Subcutaneous abdominal adipose tissue (tissue), 5 donors: Measurements from ENCODE around the gene ACOT7.

Experiments used
- H3K27ac ChIP-seq: one replicate; pipeline ENCODE4 v1.7.0; 2013; ENCODE audit warnings: low read depth, mild to moderate bottlenecking, inconsistent platforms, low read length, moderate library complexity
- H3K27me3 ChIP-seq, 5 donors: one replicate each; pipeline ENCODE4 v1.7.0; 2013; ENCODE audit warnings: low read length in 5 of 5, inconsistent platforms in 1 of 5; ENCODE audit not compliant: control insufficient read depth in 5 of 5, insufficient read depth in 4 of 5
- H3K36me3 ChIP-seq, 5 donors: one replicate each; pipeline ENCODE4 v1.7.0; 2013; ENCODE audit warnings: low read length in 5 of 5; ENCODE audit not compliant: control insufficient read depth in 5 of 5, insufficient read depth in 5 of 5
- H3K4me1 ChIP-seq, 5 donors: one replicate each; pipeline ENCODE4 v1.7.0; 2013; ENCODE audit warnings: low read length in 5 of 5, mild to moderate bottlenecking in 3 of 5, moderate library complexity in 1 of 5; ENCODE audit not compliant: control insufficient read depth in 5 of 5, insufficient read depth in 5 of 5
- H3K4me3 ChIP-seq, 5 donors: one replicate each; pipeline ENCODE4 v1.7.0; 2013; ENCODE audit warnings: low read length in 5 of 5, low read depth in 1 of 5
- H3K9ac ChIP-seq, 5 donors: one replicate each; pipeline ENCODE4 v1.7.0; 2013; ENCODE audit warnings: low read length in 5 of 5, mild to moderate bottlenecking in 4 of 5, moderate library complexity in 3 of 5
- H3K9me3 ChIP-seq, 5 donors: one replicate each; pipeline ENCODE4 v1.7.0; 2013; ENCODE audit warnings: low read length in 5 of 5; ENCODE audit not compliant: control insufficient read depth in 5 of 5
- donor health status: healthy.
- donor health status: healthy.
- donor health status: healthy.
- donor health status: healthy.
- donor health status: healthy.

The ACOT7 gene

DNA sequence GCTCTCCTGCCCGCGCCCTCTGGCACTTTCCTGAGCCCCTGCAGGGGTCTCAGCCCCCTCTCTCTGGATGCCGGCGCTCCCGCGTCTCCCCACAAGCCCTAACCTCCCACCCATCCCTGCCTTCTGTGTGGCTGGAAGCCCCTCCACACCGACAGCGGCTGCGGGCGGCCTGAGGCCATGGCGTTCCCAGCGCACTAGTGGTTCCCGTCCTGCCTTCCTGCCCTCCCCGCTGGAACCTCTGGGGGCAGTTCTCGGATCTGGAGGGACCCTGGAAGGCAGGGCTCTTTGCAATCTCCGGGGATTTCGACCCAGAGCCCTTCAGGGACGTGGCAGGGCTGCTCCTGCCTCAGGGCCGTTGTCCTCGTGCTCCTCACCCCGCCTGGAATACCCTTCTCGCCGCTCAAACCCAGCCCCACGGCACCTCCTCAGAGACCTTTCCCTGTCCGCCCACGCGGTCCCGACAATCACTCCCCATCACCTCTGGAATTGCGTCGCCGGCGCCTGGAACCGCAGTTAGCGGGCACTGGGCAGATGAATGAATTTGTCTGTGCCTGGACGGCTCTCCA, 30.5 kb upstream of the ACOT7 start:
- H3K9ac ChIP-seq: no peak overlapping the region
- H3K9me3 ChIP-seq: no peaks in the 10 kb centered on the region
- peak overlapping the region in 1 of 5 donors; percentile 4 for H3K4me3 ChIP-seq
- no peaks in the 10 kb centered on the region for H3K36me3 ChIP-seq
- peaks cover 0 to 44% (median 26%) of the 10 kb centered on the region in 5 donors for H3K4me1 ChIP-seq
- peaks cover 50 to 84% (median 72%) of the 10 kb centered on the region in 5 donors for H3K27me3 ChIP-seq
- no peak overlapping the region for H3K27ac ChIP-seq

DNA sequence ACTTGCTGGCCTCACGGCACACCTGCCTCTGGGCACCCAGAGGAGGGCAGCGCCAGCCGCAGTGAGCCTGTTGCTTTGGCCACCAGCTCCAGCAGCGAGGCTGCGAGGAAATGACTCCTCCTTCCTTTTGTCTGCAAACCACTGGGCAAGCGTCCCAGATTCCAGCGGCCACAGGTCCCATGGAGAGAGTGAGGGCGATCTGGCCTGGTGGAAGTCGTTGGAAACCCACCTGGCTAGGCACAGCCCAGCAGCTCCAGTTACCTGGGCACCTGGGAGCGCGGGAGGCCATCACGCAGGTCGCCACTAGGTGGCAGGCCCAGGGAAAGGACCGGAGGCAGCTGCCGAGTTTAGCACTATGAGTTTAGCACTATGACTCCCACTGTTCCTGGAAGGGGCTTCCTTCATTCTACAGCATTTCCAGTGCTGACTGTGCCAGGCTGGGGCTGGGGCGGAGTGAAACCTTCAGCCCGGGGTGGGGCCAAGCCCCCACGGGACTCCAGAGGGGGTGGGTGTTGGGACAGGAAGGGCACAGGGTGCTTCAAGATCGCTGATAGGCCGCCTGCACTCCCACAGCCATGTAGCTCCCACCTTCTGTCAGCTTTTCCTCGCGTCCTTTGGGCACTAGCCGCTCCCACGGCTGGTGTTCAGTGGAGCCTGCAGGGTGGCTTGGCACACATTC, 29.9 kb upstream of the ACOT7 start:
- Histone ChIP-seq H3K36me3 (no peaks in the 10 kb centered on the region), H3K4me3 (peak overlapping the region in 1 of 5 donors; percentile 4), H3K27ac (no peak overlapping the region), H3K9ac (no peak overlapping the region), H3K4me1 (peaks cover 0 to 48% (median 28%) of the 10 kb centered on the region in 5 donors), H3K27me3 (peaks cover 56 to 88% (median 78%) of the 10 kb centered on the region in 5 donors), H3K9me3 (no peaks in the 10 kb centered on the region)

DNA sequence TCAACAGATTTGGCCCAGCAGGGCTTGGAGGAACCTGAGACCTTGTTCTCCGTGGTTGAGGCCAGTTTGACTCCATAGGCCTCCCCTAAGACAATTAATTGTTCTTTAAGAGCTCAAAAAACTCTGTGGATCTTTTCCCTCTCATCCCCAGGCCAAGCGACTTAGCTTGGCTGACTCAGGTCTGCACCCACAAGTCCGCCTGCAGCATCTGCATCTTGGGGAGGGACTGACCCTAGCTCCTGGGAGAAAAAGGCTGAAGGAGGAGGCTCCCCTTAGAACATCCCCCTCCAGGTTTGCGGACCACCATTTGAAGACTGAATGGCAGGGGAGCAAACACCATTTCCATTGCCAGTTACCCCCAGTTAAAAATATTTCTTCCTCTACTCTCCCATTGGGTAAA, 27.7 kb upstream of the ACOT7 start:
- no peak overlapping the region for H3K9ac ChIP-seq
- no peaks in the 10 kb centered on the region for H3K9me3 ChIP-seq
- no peaks in the 10 kb centered on the region for H3K36me3 ChIP-seq
- H3K27me3 ChIP-seq: peaks cover 59 to 86% (median 79%) of the 10 kb centered on the region in 5 donors
- H3K27ac ChIP-seq: no peak overlapping the region
- H3K4me3 ChIP-seq: no peak overlapping the region
- H3K4me1 ChIP-seq: peaks cover 0 to 48% (median 28%) of the 10 kb centered on the region in 5 donors

DNA sequence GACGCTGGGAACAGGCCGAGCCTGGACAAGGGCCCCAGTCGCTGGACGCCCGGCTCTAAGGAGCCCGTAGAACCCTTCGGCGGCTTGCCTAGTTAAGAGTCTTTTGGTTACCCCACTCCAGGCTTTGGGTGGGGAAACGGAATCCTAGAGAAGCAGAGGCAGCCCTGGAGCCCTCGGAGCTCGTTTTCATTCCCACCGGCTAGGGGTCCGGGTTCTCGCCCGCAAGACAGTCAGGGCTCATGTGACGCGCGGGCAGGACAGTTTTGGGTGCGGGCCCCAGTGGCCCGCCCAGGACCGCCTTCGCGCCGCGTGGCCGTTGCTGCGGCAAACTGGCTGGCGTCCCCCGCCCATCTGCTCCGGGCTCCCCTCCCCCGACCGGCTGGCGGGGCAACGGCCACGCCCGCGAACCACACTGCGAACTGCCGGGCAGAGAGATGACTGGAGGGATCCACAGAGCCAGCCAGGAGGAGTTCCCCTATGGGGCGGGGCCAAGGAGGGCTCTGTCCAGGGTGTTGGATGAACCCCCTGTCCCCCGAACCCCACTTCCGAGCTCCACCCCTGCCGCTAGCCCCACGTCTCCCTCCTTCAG, 27.0 kb upstream of the ACOT7 start:
- no peaks in the 10 kb centered on the region for H3K9me3 ChIP-seq
- peaks cover 0 to 48% (median 28%) of the 10 kb centered on the region in 5 donors for H3K4me1 ChIP-seq
- no peak overlapping the region for H3K9ac ChIP-seq
- no peak overlapping the region for H3K27ac ChIP-seq
- H3K36me3 ChIP-seq: no peaks in the 10 kb centered on the region
- peaks cover 52 to 86% (median 78%) of the 10 kb centered on the region in 5 donors for H3K27me3 ChIP-seq
- peak overlapping the region in 3 of 5 donors; percentile 39 to 56 (median 53) for H3K4me3 ChIP-seq

DNA sequence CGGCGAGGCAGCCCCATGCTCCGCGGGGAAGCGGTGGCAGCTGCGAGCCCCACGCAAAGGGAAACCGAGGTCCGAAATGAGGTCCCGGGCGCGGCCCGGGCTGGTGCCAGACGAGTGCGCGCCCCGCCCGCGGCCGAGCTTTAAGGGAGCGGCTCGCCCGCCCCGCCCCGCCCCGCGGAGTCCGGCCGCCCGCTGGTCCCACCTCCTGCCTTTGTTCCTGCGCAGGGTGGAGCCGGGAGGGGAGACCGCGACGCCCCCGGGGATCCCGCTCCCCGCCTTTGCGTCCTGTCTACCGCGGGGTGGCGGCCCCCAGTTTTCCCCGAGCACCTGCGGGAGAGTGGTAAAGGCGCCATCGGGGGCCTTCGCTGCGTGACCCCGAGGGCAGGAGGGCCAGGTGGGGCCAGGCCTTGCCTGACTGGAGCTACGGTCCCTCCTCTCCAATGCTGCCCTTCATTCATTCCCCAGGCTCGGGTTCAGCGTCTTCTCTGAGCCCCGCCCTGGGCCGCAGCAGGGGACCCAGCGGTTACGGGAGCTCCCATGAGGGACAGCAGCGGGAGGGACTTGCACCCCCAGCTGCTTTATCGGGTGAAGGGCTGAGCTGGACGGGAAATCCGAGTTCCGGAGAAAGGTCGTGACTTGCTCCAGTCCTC, 26.4 kb upstream of the ACOT7 start, which contains the start of gene HES2:
HES2 (minus strand) TSS at position 116 of the 650 bp plus-strand sequence; CDS start at position 17, 99 bp downstream.
- Histone ChIP-seq H3K9me3 (no peaks in the 10 kb centered on the region), H3K27me3 (peaks cover 46 to 86% (median 78%) of the 10 kb centered on the region in 5 donors), H3K4me1 (peaks cover 0 to 43% (median 25%) of the 10 kb centered on the region in 5 donors), H3K27ac (no peak within 1 kb of the TSS), H3K9ac (no peak within 1 kb of the TSS), H3K4me3 (peak within 1 kb of the TSS in 3 of 5 donors; percentile 39 to 56 (median 53)), H3K36me3 (no peaks in the 10 kb centered on the region)

DNA sequence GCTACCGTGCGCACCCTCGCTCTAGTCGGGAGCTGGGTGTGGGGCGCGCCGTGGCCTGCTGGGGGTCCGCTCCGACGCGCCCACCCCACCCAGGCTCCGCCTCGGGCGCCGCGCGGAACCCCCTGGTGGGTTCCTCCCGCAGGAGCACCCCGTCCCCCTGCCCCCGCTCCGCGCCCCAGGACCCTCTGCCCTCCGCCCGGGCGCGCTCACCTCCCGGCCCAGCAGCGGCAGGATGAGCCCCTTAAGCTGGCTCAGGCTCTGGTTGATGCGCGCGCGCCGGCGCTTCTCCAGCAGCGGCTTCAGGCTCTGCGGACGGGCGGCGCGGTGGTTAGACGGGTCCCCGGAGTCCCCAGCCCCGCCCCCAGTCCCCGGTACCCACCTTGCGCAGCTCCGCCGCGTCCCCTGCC, 25.8 kb upstream of the ACOT7 start:
- Histone ChIP-seq H3K4me3 (peak overlapping the region in 3 of 5 donors; percentile 39 to 56 (median 53)), H3K27ac (no peak overlapping the region), H3K36me3 (no peaks in the 10 kb centered on the region), H3K27me3 (peaks cover 44 to 87% (median 80%) of the 10 kb centered on the region in 5 donors), H3K9me3 (no peaks in the 10 kb centered on the region), H3K9ac (no peak overlapping the region), H3K4me1 (peaks cover 0 to 42% (median 27%) of the 10 kb centered on the region in 5 donors)

DNA sequence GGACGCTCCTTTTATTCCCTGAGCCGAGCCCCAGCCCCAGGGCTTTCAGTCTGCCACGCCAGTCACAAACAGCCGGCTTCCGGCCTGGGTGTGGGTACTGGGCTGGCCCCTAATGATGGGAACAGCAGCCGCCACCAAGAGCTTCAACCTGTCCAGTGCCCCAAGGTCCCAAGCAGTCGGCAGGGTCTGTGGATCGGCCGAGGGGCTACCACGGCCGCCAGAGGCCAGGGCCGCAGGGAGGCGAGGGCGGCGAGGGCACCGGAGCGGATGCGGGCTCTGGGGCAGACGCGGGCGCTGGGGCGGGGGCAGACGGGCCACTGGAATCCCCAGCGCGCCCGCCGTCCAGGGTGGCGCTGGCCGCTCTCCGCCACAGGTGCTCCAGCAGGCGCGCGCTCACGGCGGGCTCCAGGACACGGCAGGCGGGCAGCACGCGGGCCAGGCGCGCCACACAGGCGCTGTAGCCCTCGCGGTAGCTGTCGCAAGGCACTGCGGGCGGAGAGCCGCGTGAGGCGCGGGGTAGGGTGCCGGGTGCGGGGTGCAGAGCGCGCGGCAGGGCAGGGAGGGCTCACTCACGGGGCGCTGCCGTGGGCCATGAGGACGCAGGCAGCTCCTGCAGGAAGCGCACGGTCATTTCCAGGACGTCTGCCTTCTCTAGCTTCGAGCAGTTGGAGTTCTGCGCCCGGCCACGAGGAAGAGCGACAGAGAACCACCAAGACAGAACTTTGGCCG, 25.3 kb upstream of the ACOT7 start:
- no peak overlapping the region for H3K27ac ChIP-seq
- peaks cover 39 to 82% (median 78%) of the 10 kb centered on the region in 5 donors for H3K27me3 ChIP-seq
- H3K4me1 ChIP-seq: peaks cover 0 to 38% (median 24%) of the 10 kb centered on the region in 5 donors
- no peak overlapping the region for H3K4me3 ChIP-seq
- H3K9ac ChIP-seq: no peak overlapping the region
- H3K9me3 ChIP-seq: no peaks in the 10 kb centered on the region
- no peaks in the 10 kb centered on the region for H3K36me3 ChIP-seq

DNA sequence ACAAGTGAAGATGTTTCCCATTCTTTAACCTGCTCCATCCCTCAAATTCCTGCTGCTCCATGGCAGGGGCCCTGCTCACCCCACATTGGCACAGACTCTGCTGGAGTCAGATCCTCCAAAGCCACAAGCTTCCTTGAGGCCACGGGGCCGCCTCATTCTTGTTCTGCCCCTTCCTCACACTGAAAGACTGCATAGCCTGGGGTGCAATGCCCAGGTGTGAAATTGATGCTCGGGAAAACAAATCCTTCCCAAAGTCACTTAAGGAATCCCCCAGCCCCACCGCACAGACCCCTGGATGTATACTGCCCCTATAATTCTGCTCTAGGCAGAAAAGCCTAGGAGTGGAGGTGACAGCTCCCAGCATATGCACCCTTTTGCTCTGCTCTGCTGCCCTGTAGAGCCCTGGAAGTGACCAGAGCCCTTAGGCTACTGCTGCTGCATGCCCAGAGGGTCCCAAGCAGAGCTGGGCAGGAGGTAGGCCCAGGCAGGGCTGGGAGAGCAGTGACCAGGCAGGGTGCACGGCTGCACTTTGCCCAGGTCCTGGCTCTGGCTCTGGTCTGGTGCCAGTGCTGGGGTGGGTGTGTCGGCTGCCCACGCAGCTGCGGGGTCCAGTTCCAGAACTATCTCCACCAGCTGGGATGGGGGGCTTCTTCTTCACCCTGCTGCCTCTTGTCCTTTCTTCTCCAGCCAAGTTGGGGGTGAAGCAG, 24.5 kb upstream of the ACOT7 start:
- Histone ChIP-seq H3K4me1 (peaks cover 0 to 31% (median 17%) of the 10 kb centered on the region in 5 donors), H3K36me3 (no peaks in the 10 kb centered on the region), H3K9me3 (no peaks in the 10 kb centered on the region), H3K4me3 (no peak overlapping the region), H3K27ac (no peak overlapping the region), H3K9ac (no peak overlapping the region), H3K27me3 (peaks cover 36 to 80% (median 71%) of the 10 kb centered on the region in 5 donors)

DNA sequence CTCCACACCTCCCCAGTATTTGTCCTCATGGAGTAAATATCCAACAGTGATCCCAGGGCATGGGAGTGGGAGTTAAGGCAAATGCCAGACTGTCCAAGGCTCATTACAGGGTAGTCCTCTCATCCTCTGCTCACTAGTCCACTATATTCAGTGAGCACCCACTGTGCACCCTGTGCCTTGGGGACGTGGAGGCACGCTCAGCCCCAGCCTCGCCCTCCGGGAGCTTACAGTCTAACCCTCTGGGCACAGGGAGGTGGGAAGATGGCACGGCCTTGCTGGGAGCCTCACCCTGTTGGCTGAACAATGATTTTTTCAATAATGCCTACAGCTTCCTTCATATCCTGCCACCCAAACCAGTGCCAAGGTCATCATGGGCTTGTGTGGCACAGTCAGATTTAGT, 23.3 kb upstream of the ACOT7 start:
- H3K27me3 ChIP-seq: peaks cover 29 to 77% (median 68%) of the 10 kb centered on the region in 5 donors
- peaks cover 0 to 27% (median 14%) of the 10 kb centered on the region in 5 donors for H3K4me1 ChIP-seq
- no peak overlapping the region for H3K4me3 ChIP-seq

More for the DNA sequence above, 23.3 kb upstream of the ACOT7 start:
- Histone ChIP-seq H3K9me3 (no peaks in the 10 kb centered on the region), H3K36me3 (no peaks in the 10 kb centered on the region), H3K27ac (no peak overlapping the region), H3K9ac (no peak overlapping the region)
